NCI-H460 (cell line): Measurements from ENCODE around the gene ECD. TPM values are rescaled to one million over a fixed set of nuclear protein-coding genes. Genes with fewer than 3 reads are reported as not detected.

Experiments
- DNase-seq: peaks from one replicate; pipeline ENCODE4 v3.0.0-alpha.2; 2016; ENCODE audit warnings: low read depth; ENCODE audit errors: extremely low read depth
- polyA plus RNA-seq: library from polyadenylated mRNA; depleted of rRNA; stranded (reverse); fragments of >200 nt; gene quantifications from 2 replicates; pipeline ENCODE4 v1.2.3, GENCODE V29; 2014; cell fraction: nucleus; rRNA removed
- total RNA-seq: library from RNA; depleted of rRNA; stranded (reverse); fragments of >200 nt; shearing (Covaris generic); gene quantifications from 2 replicates; pipeline ENCODE4 v1.2.3, GENCODE V29; 2014; rRNA removed

The ECD gene
- total RNA-seq = 36.6 and 43.2 TPM in 2 replicates
- 21.5 and 24.1 TPM in 2 replicates for polyA plus RNA-seq

DNA sequence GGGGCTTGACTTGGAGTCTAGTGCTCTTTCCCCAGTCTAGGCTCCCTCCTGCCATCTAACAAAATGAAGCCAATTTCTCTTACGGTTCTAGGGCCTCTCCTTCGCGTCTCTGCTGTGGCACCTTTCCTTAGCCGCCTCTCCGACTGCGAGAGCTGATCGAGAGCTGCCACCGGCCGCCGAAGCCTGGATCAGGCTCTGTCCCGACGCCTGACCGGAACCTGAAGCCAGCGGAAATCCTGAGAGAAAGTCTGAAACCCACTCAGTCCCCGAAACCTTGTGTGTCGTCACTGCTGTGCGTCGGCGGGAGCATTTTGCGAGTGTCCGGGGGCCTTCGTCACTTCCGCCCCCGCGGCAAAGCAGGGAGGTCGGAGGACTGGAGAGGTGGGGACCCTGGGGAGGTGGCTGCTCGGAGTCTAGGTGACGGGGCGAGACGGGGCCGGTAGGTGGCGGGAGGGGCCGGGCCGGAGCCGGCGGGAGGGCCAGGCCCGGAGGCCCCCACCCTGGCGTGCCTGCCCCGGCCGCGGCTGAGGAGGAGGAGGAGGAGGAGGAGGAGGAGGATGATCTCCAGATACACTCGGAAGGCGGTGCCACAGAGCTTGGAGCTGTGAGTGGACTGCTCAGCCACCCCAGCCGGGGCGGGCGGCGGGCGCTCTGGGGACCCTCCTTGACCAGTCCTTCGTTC lies at the start of gene ECD, which contains the start of gene FAM149B1:
TSS of gene ECD (minus strand) at position 226 of the 682 bp plus-strand sequence. CDS start 4,071 bp downstream, outside the sequence.
TSS of gene FAM149B1 (plus strand) at position 337 of the 682 bp plus-strand sequence. CDS start at position 558, 221 bp downstream.
- peak; percentile 93 for DNase-seq

GRCh38 chr10:73215749-73216148 lies 47.9 kb upstream of the ECD start:
- DNase-seq = no peak

DNA sequence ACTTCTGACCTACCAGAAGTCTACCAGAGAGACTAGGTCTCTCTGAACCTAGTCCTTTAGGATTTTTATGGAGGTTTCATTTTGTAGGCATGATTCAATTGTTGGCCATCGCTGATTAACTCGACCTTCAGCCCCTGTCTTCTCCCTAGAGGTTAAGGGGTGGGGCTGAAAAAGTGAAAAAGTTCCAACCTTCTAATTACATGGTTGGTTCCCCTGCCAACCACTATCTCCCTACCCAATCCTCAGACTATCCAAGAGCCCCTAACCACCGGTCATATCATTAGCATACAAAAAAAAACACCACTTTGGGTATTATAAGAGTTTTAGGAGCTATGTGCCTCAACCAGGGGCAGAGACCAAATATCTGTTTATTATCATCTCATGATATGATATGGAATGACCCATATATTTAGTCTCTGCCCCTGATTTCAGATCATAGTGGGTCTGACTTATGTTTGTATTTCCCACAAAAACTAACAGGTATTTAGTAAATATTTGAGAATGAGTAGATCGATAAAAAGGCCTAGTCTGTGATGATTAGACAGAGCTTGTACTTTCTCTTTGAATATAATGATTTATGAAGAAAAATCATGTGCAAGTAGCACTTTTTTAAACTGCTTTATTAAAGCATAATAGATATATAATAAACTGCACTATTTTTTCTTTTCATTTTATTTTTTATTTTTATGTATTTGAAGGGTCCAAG lies 43.5 kb upstream of the ECD start:
- DNase-seq = no peak

GRCh38 chr10:73210395-73211105 lies 42.7 kb upstream of the ECD start:
- no peak for DNase-seq

GRCh38 chr10:73209705-73210104 lies 41.9 kb upstream of the ECD start:
- no peak for DNase-seq

- DNase-seq = no peak
Measured at GRCh38 chr10:73207883-73208282, 40.1 kb upstream of the ECD start.

- DNase-seq = no peak
Measured at GRCh38 chr10:73206385-73206784, 38.6 kb upstream of the ECD start.

- DNase-seq = no peak
Measured at GRCh38 chr10:73205890-73206289, 38.1 kb upstream of the ECD start.

DNA sequence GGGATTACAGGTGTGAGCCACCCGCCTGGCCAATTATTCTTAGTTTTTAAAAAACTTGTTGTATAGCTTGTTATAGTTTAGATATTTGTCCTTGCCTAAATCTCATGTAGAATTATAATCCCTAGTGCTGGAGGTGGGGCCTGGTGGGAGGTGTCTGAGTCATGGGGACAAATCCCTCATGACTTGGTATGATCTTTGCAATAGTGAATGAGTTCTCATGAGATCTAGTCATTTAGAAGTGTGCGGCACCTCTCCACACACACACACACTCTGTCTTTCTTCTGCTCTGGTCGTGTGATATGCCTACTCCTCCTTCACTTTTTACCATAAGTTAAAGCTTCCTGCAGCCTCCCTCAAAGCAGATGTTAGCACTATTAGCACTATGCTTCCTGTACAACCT lies 37.3 kb upstream of the ECD start:
- DNase-seq = no peak

GRCh38 chr10:73190188-73190587 lies 22.4 kb upstream of the ECD start:
- no peak for DNase-seq

DNA sequence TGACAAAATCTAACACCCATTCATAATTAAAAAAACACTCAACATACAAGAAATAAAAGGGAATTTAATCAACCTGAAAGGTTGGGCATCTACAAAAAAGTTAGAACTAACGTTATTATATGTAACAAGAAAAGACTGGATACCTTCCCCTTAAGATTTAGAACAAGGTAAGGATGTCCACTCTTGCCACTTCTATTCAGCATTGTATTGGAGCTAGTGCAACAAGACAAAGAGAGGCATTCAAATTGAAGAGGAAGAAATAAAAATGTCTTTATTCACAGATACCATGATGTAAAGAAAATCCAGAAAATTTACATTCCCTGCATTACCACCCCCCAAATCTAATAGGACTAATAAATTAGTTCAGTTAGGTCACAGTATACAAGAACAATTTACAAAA lies 18.5 kb upstream of the ECD start:
- DNase-seq = no peak

GRCh38 chr10:73183667-73184281 lies 16.0 kb upstream of the ECD start:
- no peak for DNase-seq

DNA sequence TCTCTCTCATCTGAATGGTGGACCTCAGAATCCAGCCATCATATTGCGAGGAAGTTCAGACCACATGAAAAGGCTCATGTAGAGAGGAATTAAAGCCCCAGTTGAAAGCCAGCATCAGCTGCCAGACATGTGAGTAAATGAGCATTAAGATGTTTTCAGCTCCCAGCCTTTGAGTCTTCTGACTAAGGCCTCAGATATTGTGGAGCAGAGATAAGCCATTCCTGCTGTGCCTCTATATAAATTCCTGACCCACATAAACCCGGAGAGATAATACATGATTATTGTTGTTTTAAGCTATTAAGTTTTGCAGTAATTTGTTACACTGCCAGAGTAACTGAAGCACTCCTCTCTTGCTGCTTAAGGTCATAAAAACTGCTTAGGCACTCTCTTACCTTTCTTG lies 14.8 kb upstream of the ECD start:
- DNase-seq = no peak

GRCh38 chr10:73174148-73174925 lies 6.5 kb upstream of the ECD start:
- DNase-seq = no peak

DNA sequence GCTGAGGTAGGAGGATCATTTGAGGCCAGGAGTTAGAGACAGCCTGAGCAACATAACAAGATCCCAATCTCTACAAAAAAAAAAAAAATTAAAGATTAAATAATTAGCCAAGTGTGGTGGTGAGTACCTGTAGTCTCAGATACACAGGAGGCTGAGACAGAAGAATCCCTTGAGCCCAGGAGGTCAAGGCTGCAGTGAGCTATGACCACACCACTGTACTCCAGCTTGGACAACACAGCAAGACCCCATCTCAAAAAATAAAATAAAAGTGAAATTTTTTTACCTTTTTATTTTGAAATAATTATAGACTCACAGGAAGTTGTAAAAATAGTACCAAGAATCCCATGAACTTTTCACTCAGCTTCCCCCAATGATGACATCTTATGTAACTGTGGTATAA lies 5.1 kb upstream of the ECD start:
- no peak for DNase-seq

- no peak for DNase-seq
Measured at GRCh38 chr10:73169320-73169719, 1.5 kb upstream of the ECD start.

- DNase-seq = no peak
Measured at GRCh38 chr10:73168465-73168803, 626 bp upstream of the ECD start.

DNA sequence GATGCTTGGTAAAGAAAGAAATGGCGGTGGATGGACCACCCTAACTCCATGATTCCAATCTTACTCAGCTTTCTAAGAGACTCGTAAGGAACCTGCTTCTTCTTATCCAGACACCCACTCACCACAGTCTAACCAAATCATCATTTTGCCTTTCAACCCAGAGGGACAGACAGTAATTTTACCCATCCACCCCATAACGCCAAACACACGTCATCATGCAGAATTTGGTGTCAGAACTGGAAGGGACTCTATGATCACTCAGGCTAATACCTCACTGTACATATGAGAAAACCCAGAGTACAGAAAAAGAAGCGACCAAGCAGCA lies 388 bp downstream of the ECD start:
- DNase-seq = no peak

DNA sequence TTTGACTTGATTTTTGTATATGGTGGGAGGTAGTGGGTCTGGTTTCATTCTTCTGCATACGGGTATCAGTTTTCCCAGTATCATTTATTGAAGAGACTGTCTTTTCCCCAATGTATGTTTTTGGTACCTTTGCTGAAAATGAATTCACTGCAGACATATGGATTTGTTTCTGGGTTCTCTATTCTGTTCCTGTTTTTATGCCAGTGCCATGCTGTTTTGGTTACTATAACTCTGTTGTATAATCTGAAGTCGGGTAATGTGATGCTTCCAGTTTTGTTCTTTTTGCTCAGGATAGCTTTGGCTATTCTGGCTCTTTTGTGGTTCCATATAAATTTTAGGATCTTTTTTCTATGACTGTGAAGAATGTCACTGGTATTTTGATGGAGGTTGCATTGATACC lies 836 bp downstream of the ECD start:
- DNase-seq = no peak

DNA sequence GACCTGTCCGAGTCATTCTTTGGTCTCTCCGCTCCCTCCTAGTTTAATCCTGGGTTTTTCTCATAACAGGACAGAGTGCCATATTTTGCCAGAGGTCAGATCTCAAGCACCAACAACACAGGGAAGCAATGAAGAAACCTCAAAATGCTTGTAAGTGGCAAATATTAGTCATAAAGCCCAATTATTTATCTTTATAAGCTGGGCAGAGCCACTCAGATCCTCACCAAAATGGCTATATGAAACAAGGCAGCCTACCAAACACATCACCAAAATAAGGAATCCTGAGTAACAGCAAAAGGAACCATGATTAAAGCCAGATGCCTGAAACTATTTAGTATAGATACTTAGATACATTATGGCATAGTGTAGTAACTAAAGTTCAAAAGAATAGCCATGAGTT lies 4.7 kb downstream of the ECD start:
- DNase-seq = no peak

DNA sequence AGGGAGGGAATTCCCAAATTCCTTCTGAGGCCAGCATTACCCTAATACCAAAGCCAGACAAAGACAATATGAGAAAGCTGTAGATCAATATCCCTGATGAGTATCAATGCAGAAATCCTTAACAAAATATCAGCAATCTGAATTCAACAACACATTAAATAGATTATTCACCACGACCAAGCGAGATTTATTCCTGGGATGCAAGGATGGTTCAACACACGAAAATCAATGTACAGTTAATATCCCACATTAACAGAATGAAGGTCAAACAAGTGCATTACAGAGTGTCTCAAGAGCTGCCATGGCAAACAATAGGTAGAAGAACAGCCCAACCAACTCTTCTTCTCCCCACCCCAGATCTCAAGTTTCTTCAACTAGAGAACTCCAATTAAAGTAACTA lies 6.1 kb downstream of the ECD start:
- DNase-seq = no peak
